GM06990 (cell line): ENCODE results near the gene PDE1A.

Source experiments
- DNase-seq: peaks from one replicate; pipeline ENCODE4 v3.0.0-alpha.2; 2011; ENCODE audit not compliant: insufficient read length; ENCODE audit errors: extremely low read depth
- H3K27me3 ChIP-seq: replicated peaks from 2 replicates; pipeline ENCODE4 v1.6.0; 2011; ENCODE audit warnings: low read length; ENCODE audit not compliant: control insufficient read depth, insufficient read depth
- H3K36me3 ChIP-seq: 2 replicates; pipeline ENCODE4 v1.5.1; 2011; ENCODE audit warnings: low read length; ENCODE audit not compliant: control insufficient read depth, insufficient read depth
- H3K4me3 ChIP-seq: replicated peaks from 2 replicates; pipeline ENCODE4 v1.5.1; 2011; ENCODE audit warnings: low read depth, mild to moderate bottlenecking, control low read depth, low read length
- CTCF ChIP-seq: IDR thresholded peaks from 2 replicates; pipeline ENCODE4 v1.5.1; 2011; ENCODE audit warnings: low read length, control low read depth, mild to moderate bottlenecking, inconsistent platforms; ENCODE audit not compliant: insufficient read depth, poor library complexity, severe bottlenecking

The PDE1A gene

GRCh38 chr2:182245963-182246362, 180.9 kb downstream of the PDE1A start:
- Histone ChIP-seq H3K4me3 (no peak overlapping the region), H3K27me3 (no peaks in the 10 kb centered on the region), H3K36me3 (no peaks in the 10 kb centered on the region)
- DNase-seq = peak; percentile 18
- no peak for TF ChIP-seq CTCF

GRCh38 chr2:182242609-182243008, 184.2 kb downstream of the PDE1A start:
- H3K4me3 ChIP-seq = no peak overlapping the region
- DNase-seq = no peak
- no peak for TF ChIP-seq CTCF

DNA sequence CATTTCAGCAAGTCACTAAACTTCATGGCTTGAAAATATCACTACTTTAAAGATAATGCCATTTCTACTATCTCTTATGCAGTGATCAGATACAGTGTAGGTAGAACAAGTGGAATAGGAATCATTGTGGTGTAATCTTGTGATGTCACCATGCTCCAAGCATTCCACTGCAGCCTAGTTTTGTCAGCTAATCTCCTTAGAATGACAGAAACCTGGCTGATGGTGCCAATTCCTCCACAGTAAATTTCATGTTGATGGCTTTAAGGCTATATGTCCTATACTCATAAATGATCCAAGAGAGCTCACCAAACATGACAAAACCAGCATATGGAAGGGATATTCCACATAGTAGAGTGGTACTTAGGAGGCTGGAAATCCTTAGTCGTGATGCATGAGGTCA, 184.9 kb downstream of the PDE1A start:
- no peak overlapping the region for H3K4me3 ChIP-seq
- H3K27me3 ChIP-seq = no peaks in the 10 kb centered on the region
- no peaks in the 10 kb centered on the region for H3K36me3 ChIP-seq
- no peak for TF ChIP-seq CTCF
- DNase-seq = no peak

More at GRCh38 chr2:182242609-182243008, 184.2 kb downstream of the PDE1A start:
- Histone ChIP-seq H3K36me3 (no peaks in the 10 kb centered on the region), H3K27me3 (no peaks in the 10 kb centered on the region)

DNA sequence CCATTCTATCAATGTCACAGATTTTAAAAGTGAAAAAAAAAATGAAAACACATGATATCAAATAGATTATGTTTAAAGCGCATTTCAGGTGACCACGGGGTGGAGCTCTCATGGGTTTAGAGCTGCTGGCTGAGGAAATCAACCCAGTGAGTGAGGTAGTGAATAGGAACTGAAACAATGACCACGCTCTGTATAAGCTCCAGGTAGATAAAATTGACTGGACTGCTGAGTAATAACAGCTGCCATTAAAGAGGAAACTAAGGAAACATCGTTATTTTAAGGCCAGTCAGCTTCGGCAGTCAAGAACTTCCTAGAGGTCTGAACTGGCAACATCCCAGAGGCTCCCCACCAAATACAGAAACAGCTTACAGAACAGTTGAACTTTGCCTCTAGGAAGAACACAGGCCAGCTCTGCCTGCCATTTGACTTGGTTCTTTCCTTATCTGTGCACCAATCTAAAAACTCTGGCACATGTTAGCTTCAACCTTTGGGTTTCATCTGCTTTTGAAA, 185.9 kb downstream of the PDE1A start:
- no peaks in the 10 kb centered on the region for H3K36me3 ChIP-seq
- H3K4me3 ChIP-seq = no peak overlapping the region
- DNase-seq = peak; percentile 51
- TF ChIP-seq CTCF = peak; percentile 73
- H3K27me3 ChIP-seq = no peaks in the 10 kb centered on the region

- no peak for DNase-seq
- no peaks in the 10 kb centered on the region for H3K36me3 ChIP-seq
- TF ChIP-seq CTCF = no peak
- H3K4me3 ChIP-seq = no peak overlapping the region
- no peaks in the 10 kb centered on the region for H3K27me3 ChIP-seq
Measured at GRCh38 chr2:182230561-182230960, 196.3 kb downstream of the PDE1A start.

DNA sequence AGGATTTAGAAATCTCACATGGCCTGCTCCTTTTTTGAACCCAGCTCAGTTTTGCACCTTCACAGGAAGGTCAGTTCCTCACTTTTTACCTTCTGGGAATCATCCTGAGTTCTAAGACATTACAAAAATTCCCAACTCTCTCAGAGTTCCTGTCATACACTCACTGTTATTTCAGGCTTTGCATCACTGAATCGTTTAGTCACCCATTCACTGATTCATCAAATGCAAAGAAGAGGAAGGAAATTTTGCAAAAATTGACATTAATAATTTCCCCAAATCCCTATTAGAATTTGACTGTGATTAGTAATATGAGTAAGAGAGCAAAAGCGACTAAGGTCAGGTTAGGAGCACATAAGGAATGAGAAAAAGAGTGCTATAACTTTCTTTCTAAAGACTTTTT, 197.5 kb downstream of the PDE1A start:
- Histone ChIP-seq H3K36me3 (no peaks in the 10 kb centered on the region), H3K27me3 (no peaks in the 10 kb centered on the region), H3K4me3 (no peak overlapping the region)
- TF ChIP-seq CTCF = no peak
- DNase-seq = no peak
